Lower leg skin (tissue), 3 donors: Measurements from ENCODE around the gene ARID1B.

Experiments
- CTCF ChIP-seq, 3 donors: fragments of 450-650 bp; IDR thresholded peaks; one replicate each; pipeline ENCODE4 v1.5.1; 2016; ENCODE audit warnings: antibody characterized with exemption in 3 of 3, mild to moderate bottlenecking in 3 of 3, moderate library complexity in 2 of 3
- POLR2A ChIP-seq, 2 donors: fragments of 450-650 bp; IDR thresholded peaks; one replicate each; pipeline ENCODE4 v1.6.1; 2016 to 2017; ENCODE audit warnings: antibody characterized with exemption in 2 of 2, mild to moderate bottlenecking in 1 of 2, moderate library complexity in 1 of 2

DNA sequence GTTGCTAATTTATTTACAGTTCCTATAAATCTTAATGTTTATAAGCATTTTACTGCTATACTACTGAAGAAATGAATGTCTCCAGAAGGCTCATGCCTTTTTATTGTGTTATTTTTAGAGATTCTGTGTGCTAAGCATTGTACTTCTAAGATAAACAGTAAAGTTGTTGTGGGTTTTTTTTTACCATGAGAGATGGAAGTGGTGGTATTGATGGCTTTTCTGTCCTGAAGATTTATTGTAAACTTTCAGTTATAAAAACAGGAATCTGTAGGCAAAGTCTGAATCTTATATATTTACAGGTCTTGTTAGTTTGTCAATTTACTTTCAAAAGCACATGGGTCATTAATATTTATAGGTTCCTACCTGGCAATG lies 299.3 kb downstream of the ARID1B start:
- no peak for TF ChIP-seq CTCF (IDR thresholded peaks at IDR 0.05)
- TF ChIP-seq POLR2A (IDR thresholded peaks at IDR 0.05), result no peak
